ENCODE results near the gene PANX3.

GRCh38 chr11:124639186-124639585, 28.0 kb downstream of the PANX3 start:
- TF ChIP-seq CTCF (IDR thresholded peaks at IDR 0.05; ENCODE audit: insufficient read depth, low read length, poor library complexity, severe bottlenecking) (no peak), EZH2phosphoT487 (conservative IDR thresholded peaks at IDR 0.05; ENCODE audit: low read length) (no peak)
